Epithelial cell of proximal tubule (primary cell): Measurements from ENCODE around the gene TUBA1C. TPM values are rescaled to one million over a fixed set of nuclear protein-coding genes. Genes with fewer than 3 reads are reported as not detected.
"Not testable (repeated sequence)": the region's sequence is repeated elsewhere in the genome, so short reads cannot be mapped to it uniquely, and the experiment has no call there.

Experiments
- DNase-seq: peaks from one replicate; pipeline ENCODE4 v3.0.0-alpha.2; 2011; ENCODE audit warnings: low read depth
- H3K4me3 ChIP-seq: 2 replicates; pipeline ENCODE4 v1.5.1; 2011; ENCODE audit warnings: low read depth, mild to moderate bottlenecking, low read length
- CTCF ChIP-seq: conservative IDR thresholded peaks from 2 replicates; pipeline ENCODE4 v1.5.1; 2012; ENCODE audit warnings: low read depth, mild to moderate bottlenecking, low read length
- total RNA-seq: library from RNA; depleted of rRNA; stranded (reverse); fragments of >200 nt; gene quantifications from 2 replicates; pipeline ENCODE4 v1.2.3, GENCODE V29; 2015

TUBA1C gene
- total RNA-seq, 1 donor from 2014 or later = 1,483 TPM

- peak overlapping the region; percentile 6 for H3K4me3 ChIP-seq
- no peak for TF ChIP-seq CTCF
- DNase-seq = no peak
These were observed 30.9 kb upstream of the TUBA1C start for GRCh38 chr12:49233842-49234526.

GRCh38 chr12:49236423-49236822, 28.5 kb upstream of the TUBA1C start:
- H3K4me3 ChIP-seq = no peak overlapping the region
- no peak for DNase-seq
- TF ChIP-seq CTCF = no peak

GRCh38 chr12:49243631-49244030, 21.3 kb upstream of the TUBA1C start:
- no peak for DNase-seq
- TF ChIP-seq CTCF = no peak
- no peak overlapping the region for H3K4me3 ChIP-seq

GRCh38 chr12:49244176-49244575, 20.7 kb upstream of the TUBA1C start:
- H3K4me3 ChIP-seq = no peak overlapping the region
- no peak for TF ChIP-seq CTCF
- DNase-seq = no peak

- H3K4me3 ChIP-seq = no peak overlapping the region
- no peak for TF ChIP-seq CTCF
- DNase-seq = no peak
These were observed 13.5 kb upstream of the TUBA1C start for GRCh38 chr12:49251357-49251756.

GRCh38 chr12:49253033-49253623, 11.8 kb upstream of the TUBA1C start:
- no peak overlapping the region for H3K4me3 ChIP-seq
- no peak for TF ChIP-seq CTCF
- DNase-seq = no peak

- not testable (repeated sequence) for H3K4me3 ChIP-seq
These were observed 9.4 kb upstream of the TUBA1C start for GRCh38 chr12:49255456-49255855.

More at GRCh38 chr12:49255456-49255855, 9.4 kb upstream of the TUBA1C start:
- DNase-seq = not testable (repeated sequence)
